HG03103 (cell line): ENCODE measurements around the gene OR4B1.
"Not testable (repeated sequence)": the region's sequence is repeated elsewhere in the genome, so short reads cannot be mapped to it uniquely, and the experiment has no call there.

Experiments
- ATAC-seq: cut with Tn5 transposase; IDR thresholded peaks from one replicate; pipeline ENCODE4 v1.9.1; 2021; ENCODE audit warnings: low read depth; ENCODE audit not compliant: unreplicated experiment

The OR4B1 gene, protein sequence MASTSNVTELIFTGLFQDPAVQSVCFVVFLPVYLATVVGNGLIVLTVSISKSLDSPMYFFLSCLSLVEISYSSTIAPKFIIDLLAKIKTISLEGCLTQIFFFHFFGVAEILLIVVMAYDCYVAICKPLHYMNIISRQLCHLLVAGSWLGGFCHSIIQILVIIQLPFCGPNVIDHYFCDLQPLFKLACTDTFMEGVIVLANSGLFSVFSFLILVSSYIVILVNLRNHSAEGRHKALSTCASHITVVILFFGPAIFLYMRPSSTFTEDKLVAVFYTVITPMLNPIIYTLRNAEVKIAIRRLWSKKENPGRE

DNA sequence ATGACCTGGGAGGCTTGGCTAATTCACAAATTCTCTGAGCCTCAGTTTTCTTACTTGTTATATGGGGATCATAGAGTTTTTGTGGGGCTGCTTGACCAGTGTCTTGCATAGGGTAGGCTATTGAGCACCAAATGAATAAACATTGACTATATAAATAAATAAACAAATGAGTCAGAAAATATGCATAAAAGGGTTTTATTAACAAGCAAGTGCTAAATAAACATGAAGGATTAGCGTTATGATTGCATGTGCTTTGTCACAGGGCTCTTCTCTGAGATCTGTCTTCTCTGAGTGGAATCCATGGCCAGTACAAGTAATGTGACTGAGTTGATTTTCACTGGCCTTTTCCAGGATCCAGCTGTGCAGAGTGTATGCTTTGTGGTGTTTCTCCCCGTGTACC lies at the start of gene OR4B1:
OR4B1 (plus strand) TSS at position 301 of the 400 bp plus-strand sequence; CDS start at position 301, 0 bp downstream.
- ATAC-seq, result no peak

- ATAC-seq, result no peak
Measured at GRCh38 chr11:48167380-48167779, 49.2 kb upstream of the OR4B1 start.

DNA sequence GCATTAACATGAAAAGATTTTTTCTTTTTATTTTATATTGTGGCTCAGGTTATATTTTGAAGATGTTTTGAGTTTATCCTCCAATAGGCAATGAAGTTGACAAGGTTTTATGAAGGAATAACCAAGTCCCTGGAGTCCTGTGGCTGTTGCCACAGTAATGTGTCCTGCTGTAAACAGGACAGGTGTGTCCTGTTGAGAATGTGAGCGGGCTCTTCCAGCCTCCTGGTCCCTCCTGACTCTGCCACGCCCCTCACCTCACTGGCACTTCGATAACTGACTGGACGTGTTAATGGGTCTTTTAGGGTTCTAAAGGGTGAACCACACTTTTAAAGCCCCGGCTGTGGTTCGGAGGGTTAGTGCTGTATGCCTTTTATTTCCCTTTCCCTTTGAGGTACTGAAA lies 47.8 kb upstream of the OR4B1 start:
- no peak for ATAC-seq

GRCh38 chr11:48169259-48169658 lies 47.4 kb upstream of the OR4B1 start:
- ATAC-seq, result no peak

- no peak for ATAC-seq
Measured at GRCh38 chr11:48169717-48170116, 46.9 kb upstream of the OR4B1 start.

DNA sequence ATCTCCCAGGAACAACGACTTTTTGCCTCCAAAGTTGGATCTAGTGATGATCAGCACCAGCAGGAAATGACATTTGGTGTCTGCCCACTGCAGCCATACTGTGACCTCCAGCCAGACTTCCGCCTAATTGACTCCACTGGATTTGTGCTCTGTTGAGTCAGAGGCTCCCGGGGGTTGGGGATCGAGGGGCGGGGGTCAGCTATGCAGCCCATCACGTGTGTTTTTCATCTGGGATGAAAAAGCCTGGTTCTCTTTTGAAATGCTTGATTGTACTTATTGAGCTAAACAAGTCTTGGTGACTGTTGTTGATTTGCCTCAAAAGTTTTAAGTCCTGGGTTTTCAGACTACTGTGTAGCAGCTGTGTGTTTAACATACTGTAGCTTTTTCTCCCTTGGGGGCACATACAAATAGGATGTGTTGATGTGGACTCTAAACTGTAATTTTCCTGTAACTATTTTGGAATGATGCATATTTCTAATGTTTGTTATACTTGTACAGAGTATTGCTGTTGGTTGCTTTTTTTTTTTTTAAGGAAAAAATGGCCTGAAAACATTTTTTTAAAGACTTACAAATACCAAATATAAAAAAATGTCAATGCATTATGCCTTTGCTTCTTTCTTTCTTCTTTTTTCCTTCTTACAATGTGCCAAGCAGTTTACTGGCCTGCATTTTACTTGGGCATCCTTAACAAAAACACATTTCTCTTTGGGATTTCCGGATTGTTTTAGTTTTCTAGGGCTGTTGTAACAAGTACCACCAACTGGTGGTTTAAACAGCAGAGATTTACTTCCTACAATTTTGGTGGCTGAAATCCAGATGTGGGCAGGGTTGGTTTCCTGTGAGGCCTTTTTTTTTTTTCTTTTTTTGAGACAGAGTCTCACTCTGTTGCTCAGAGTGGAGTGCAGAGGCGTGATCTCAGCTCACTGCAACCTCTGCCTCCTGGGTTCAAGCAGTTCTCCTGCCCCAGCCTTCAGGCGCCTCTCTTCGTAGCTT lies 46.1 kb upstream of the OR4B1 start:
- ATAC-seq, result no peak

- ATAC-seq, result peak; percentile 79
Measured at GRCh38 chr11:48172818-48173609, 43.6 kb upstream of the OR4B1 start.

- no peak for ATAC-seq
Measured at GRCh38 chr11:48177661-48178060, 38.9 kb upstream of the OR4B1 start.

DNA sequence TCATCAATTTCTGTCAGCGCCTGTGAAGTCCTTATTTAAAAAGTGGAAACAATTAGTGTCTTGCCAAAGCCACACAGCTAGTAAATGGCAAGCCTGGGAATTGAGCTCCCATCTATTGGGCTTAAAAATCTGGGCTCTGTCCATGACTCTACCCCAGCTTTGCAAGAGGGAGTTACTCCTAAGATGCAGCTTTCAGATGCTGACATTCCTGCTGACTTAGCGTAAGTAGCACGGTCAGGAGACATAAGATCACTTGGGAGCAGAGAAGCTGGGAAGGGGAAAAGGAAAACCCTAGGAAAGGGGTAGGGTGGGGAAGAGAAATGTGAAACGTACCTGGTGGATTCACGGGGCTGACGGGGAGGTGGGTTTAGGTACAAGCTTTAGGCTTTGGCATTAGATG lies 36.0 kb upstream of the OR4B1 start:
- no peak for ATAC-seq

DNA sequence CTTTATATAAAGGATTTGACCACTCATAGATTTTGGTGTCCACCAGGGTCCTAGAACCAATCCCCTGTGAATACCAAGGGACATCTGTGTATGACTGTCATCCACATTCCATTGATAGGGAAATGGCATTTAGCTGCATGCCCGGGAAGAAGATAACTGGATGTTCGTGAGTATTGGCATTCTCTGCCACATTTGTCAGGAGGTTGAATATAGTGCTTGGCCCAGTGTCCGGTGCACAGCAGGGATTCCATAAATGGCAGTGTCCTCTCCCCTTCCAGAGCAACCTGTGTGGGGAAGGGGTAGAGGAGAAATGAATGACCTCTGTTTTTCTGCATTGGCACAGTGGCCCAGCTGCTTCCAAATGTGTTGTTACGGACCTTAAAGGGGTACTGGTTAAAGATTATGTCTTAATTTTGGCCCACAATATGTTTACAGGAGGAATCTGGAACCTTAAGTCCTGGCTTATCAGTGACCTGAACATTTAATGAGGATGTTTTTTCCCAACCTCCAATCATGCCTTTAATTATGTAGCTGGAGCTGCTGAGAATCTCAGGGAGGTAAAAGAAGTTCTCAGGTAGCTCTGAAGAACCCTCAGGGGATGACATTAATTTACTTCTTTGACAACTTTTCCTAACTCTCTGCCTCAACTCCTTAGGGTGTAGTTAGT lies 33.6 kb upstream of the OR4B1 start:
- no peak for ATAC-seq

DNA sequence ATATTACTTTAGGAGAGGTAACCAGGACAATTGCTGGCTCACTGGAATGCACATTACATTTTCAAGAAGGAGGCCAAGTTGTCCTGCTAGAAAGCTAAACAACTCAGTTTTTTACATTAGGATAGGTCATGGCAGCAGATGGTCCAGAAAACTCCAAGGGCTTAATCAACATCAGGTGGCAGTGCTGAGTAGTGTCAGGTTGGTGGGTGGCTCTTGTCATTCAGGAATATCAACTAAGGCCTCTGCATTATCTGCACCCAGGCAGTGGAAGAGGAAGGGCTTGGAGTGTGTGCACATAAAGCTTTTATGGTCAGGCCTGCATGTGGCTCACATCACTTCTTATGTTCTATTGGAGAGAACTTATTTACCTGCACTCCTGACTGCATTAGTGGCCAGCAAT lies 32.2 kb upstream of the OR4B1 start:
- no peak for ATAC-seq

GRCh38 chr11:48190906-48191654 lies 25.5 kb upstream of the OR4B1 start:
- not testable (repeated sequence) for ATAC-seq

GRCh38 chr11:48193876-48194275 lies 22.7 kb upstream of the OR4B1 start:
- no peak for ATAC-seq

DNA sequence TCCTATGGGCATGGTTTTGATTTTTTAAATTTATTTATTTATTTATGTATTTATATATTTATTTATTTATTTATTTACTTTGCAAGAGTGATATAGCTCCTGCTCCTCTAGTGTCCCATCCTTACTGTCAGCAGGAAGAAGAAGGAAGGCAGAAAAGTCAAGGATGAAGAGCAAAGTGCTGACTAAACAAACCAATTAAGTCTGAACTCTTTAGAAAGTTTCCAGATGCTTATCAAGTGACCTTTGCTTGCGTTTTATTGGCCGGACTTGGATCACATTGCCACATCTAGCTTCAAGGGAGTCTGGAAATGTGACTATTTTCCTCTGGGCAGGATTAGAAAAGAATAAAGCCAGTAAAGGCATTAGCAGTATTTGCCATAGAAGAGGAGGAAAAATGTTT lies 8.7 kb upstream of the OR4B1 start:
- ATAC-seq, result no peak

- no peak for ATAC-seq
Measured at GRCh38 chr11:48210052-48210451, 6.6 kb upstream of the OR4B1 start.

DNA sequence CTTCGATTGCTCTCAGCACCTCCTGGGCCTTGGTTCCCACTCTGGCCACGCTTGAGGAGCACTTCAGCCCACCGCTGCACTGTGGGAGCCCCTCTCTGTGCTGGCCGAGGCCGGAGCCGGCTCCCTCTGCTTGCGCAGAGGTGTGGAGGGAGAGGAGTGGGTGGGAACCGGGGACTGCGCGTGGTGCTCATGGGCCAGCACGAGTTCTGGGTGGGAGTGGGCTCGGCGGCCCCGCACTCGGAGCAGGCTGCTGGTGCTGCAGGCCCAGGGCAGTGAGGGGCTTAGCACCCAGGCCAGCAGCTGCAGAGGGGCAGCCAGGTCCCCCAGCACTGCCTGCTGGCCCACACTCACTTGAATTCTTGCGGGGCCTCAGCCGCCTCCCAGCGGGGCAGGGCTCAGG lies 12.2 kb downstream of the OR4B1 start:
- ATAC-seq, result no peak

DNA sequence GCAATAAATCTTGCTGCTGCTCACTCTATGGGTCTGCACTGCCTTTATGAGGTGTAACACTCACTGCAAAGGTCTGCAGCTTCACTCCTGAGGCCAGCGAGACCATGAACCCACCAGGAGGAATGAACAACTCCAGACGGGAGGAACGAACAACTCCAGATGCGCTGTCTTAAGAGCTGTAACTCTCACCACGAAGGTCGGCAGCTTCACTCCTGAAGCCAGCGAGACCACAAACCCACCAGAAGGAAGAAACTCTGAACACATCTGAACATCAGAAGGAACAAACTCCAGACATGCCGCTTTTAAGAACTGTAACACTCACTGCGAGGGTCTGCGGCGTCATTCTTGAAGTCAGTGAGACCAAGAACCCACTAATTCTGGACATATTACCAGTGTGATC lies 13.4 kb downstream of the OR4B1 start:
- not testable (repeated sequence) for ATAC-seq

- ATAC-seq, result no peak
Measured at GRCh38 chr11:48237727-48238126, 21.1 kb downstream of the OR4B1 start.

DNA sequence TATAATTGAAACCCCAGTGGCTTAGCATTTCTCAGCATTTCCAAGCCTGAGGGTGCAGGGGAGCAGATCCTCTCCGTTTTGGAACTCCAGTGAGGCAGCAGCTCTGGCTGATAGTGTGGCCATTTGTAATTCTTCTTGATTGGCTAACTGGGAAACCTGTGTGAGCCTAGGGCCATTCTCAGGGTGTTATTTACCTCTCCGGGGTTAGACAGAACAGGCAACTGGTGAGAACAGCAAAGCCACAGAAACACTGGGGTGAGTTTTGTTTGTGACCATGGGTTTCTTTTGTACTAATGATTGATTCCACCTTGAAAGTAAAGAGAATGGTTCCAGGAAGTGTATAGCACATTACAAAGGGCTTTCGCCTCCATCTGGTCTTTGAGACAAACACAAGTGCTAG lies 25.9 kb downstream of the OR4B1 start:
- ATAC-seq, result no peak

GRCh38 chr11:48244804-48245203 lies 28.2 kb downstream of the OR4B1 start, which contains the start of gene OR4X2:
Gene OR4X2 (plus strand): TSS chr11:48245104. CDS start chr11:48245104, 0 bp downstream.
- no peak for ATAC-seq
